Left lung (tissue), 10 donors: ENCODE data around the gene KCNAB1. TPM values are rescaled to one million over a fixed set of nuclear protein-coding genes. Genes with fewer than 3 reads are reported as not detected.
"Not testable (repeated sequence)": the region's sequence is repeated elsewhere in the genome, so short reads cannot be mapped to it uniquely, and the experiment has no call there.

Source experiments
- ATAC-seq: fragments of 200-7000 bp; cut with Tn5 transposase; one replicate; pipeline ENCODE4 v1.9.1; 2020; ENCODE audit warnings: moderate library complexity
- DNase-seq, 4 donors: peaks; one replicate each; pipeline ENCODE4 v3.0.0-alpha.2; 2013 to 2020
- H3K27ac ChIP-seq, 2 donors: fragments of 200-600 bp; sonication (generic) in 1 of 2; one replicate each; pipeline versions ENCODE4 v1.5.0 to v1.8.0; 2020 to 2021
- H3K27me3 ChIP-seq, 2 donors: fragments of 200-600 bp; sonication (generic) in 1 of 2; one replicate each; pipeline versions ENCODE4 v1.5.0 to v1.8.0; 2020 to 2021
- H3K36me3 ChIP-seq, 2 donors: fragments of 200-600 bp; sonication (generic) in 1 of 2; one replicate each; pipeline versions ENCODE4 v1.5.0 to v1.8.0; 2020 to 2021
- H3K4me1 ChIP-seq, 2 donors: fragments of 200-600 bp; one replicate each; pipeline ENCODE4 v1.8.0; 2021
- H3K4me3 ChIP-seq, 2 donors: fragments of 200-600 bp; sonication (generic) in 1 of 2; one replicate each; pipeline versions ENCODE4 v1.5.0 to v1.8.0; 2020 to 2021; ENCODE audit warnings: mild to moderate bottlenecking in 1 of 2
- H3K9me3 ChIP-seq, 2 donors: fragments of 200-600 bp; sonication (generic) in 1 of 2; one replicate each; pipeline versions ENCODE4 v1.5.0 to v1.8.0; 2020 to 2021
- intact Hi-C, 2 donors: fragments of 100-400 bp; cut with DNase I; formaldehyde crosslinking; loops; one replicate each; pipeline versions ENCODE4 v1.11.2 to v1.14.2; 2022
- polyA plus RNA-seq, 6 donors: library from polyadenylated mRNA; unstranded; fragments of 120-200 nt; gene quantifications; one replicate each; pipeline ENCODE4 v1.2.1, GENCODE V29; 2013; ENCODE audit not compliant: insufficient read length in 6 of 6
- total RNA-seq, 2 donors: library from RNA; stranded (reverse); fragmentation: NEBNext Ultra II Directional; extraction: Animal tissue kit (Norgen Biotek cat#: 25700); gene quantifications; one replicate each; pipeline ENCODE4 v1.2.1, GENCODE V29; 2021
- TF ChIP-seq, protein P1 (sequence below), 2 donors: fragments of 200-600 bp; sonication (generic) in 1 of 2; IDR thresholded peaks; one replicate each; pipeline versions ENCODE4 v1.5.0 to v1.8.0; 2021; ENCODE audit warnings: antibody characterized with exemption in 2 of 2
- donor health status: DM: no; HTN: yes; CAD: no.
- donor health status: DM: no; HTN: no; CAD: no.

KCNAB1 gene
- total and polyA plus RNA-seq, 8 donors: 0.58 to 1.7 (median 1.5) TPM

DNA sequence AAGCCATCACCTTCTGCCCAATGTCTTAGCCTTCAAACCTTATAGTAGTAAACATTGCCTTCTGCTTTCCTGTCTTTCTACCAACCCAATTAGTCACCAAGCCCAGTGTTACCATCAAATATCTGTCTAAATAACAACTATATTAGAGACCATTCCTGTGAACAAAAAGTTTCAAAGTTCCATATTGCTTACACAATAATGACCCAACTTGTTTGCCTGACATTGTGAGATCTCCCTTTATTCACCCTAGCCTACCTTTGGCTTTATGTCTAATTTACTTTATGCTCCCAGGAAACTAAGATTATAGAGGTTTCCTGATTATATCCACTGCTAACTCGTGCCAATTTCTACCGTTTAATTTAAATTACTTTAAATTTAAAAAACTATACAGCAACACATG, 26.0 kb upstream of the KCNAB1 start:
- H3K4me1 ChIP-seq: no peaks in the 10 kb centered on the region
- DNase-seq (no peak), ATAC-seq (no peak)
- no peak overlapping the region for H3K27ac ChIP-seq
- H3K4me3 ChIP-seq: no peak overlapping the region
- no peaks in the 10 kb centered on the region for H3K27me3 ChIP-seq
- intact Hi-C loops: no loop called here
- TF ChIP-seq, protein P1, sequence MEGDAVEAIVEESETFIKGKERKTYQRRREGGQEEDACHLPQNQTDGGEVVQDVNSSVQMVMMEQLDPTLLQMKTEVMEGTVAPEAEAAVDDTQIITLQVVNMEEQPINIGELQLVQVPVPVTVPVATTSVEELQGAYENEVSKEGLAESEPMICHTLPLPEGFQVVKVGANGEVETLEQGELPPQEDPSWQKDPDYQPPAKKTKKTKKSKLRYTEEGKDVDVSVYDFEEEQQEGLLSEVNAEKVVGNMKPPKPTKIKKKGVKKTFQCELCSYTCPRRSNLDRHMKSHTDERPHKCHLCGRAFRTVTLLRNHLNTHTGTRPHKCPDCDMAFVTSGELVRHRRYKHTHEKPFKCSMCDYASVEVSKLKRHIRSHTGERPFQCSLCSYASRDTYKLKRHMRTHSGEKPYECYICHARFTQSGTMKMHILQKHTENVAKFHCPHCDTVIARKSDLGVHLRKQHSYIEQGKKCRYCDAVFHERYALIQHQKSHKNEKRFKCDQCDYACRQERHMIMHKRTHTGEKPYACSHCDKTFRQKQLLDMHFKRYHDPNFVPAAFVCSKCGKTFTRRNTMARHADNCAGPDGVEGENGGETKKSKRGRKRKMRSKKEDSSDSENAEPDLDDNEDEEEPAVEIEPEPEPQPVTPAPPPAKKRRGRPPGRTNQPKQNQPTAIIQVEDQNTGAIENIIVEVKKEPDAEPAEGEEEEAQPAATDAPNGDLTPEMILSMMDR (IDR thresholded peaks at IDR 0.05): no peak
- H3K9me3 ChIP-seq: peaks cover 0 to 2% of the 10 kb centered on the region in 2 donors
- no peaks in the 10 kb centered on the region for H3K36me3 ChIP-seq

DNA sequence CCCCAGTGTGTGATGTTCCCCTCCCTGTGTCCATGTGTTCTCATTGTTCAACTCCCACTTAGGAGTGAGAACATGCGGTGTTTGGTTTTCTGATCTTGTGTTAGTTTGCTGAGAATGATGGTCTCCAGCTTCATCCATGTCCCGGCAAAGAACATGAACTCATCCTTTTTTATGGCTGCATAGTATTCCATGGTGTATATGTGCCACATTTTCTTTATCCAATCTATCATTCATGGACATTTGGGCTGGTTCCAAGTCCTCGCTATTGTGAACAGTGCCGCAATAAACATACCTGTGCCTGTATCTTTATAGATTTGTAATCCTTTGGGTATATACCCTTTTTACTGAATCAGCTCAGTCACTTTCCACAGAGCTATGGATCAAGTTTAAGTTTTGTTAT, 24.7 kb upstream of the KCNAB1 start:
- H3K4me1 ChIP-seq, intact Hi-C loops, H3K4me3 ChIP-seq, H3K9me3 ChIP-seq, H3K27me3 ChIP-seq, H3K36me3 ChIP-seq, H3K27ac ChIP-seq, DNase-seq, ATAC-seq: not testable (repeated sequence)

DNA sequence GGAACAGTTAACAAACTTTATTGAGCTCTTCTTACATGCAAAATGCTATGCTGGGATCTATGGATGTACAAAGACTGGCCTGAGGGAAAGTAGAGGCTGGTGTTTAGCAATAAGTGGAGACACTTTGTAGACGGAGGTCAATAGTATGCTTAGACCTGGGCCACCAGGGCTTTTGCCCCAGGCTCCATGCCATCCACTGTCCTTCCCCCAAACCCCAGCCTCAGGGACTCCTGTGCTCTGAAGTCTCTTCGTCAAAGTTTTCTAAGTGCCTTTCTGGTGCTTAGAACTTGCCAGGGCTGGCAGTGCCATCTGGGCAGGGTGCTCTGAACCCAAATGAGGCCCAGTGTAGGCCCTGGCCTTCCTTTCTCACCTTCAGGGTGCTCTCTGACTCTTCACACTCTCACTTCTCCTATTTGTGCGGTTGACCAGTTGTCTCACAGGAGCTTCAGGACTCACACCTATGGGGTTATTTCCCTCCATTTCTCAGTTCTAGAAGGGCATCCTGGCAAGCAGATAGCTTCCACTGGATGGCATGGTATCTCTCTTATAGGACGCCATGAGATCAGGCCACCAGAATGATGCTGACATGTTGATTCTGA, 21.8 kb upstream of the KCNAB1 start:
- Histone ChIP-seq H3K27ac (no peak overlapping the region), H3K4me3 (no peak overlapping the region), H3K36me3 (no peaks in the 10 kb centered on the region), H3K27me3 (no peaks in the 10 kb centered on the region), H3K9me3 (peaks cover 0 to 2% of the 10 kb centered on the region in 2 donors), H3K4me1 (no peaks in the 10 kb centered on the region)
- intact Hi-C loops: no loop called here
- ATAC-seq: no peak
- DNase-seq: no peak
- TF ChIP-seq, protein P1 (IDR thresholded peaks at IDR 0.05): no peak

DNA sequence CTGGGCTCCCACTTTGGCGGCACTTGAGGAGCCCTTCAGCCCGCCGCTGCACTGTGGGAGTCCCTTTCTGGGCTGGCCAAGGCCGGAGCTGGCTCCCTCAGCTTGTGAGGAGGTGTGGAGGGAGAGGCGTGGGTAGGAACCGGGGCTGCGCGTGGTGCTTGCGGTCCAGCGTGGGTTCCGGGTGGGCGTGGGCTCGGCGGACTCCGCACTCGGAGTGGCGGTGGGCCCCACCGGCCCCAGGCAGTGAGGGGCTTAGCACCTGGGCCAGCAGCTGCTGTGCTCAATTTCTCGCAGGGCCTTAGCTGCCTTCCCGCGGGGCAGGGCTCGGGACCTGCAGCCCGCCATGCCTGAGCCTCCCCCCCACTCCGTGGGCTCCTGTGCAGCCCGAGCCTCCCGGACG, 21.0 kb upstream of the KCNAB1 start:
- H3K4me3 ChIP-seq, H3K27me3 ChIP-seq, H3K9me3 ChIP-seq, ATAC-seq, intact Hi-C loops, H3K27ac ChIP-seq, H3K4me1 ChIP-seq, H3K36me3 ChIP-seq: not testable (repeated sequence)
- peak in 1 of 4 donors; percentile 60 for DNase-seq

DNA sequence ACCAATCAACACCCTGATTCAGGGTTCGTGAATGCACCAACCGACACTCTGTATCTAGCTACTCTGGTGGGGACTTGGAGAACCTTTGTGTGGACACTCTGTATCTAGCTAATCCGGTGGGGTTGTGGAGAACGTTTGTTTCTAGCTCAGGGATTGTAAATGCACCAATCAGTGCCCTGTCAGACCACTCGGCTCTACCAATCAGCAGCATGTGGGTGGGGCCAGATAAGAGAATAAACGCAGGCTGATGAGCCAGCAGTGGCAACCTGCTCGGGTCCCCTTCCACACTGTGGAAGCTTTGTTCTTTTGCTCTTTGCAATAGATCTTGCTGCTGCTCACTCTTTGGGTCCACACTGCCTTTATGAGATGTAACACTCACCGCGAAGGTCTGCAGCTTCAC, 20.4 kb upstream of the KCNAB1 start:
- H3K27ac ChIP-seq, H3K4me3 ChIP-seq, intact Hi-C loops, H3K27me3 ChIP-seq, H3K36me3 ChIP-seq, DNase-seq, H3K9me3 ChIP-seq, H3K4me1 ChIP-seq, ATAC-seq: not testable (repeated sequence)

DNA sequence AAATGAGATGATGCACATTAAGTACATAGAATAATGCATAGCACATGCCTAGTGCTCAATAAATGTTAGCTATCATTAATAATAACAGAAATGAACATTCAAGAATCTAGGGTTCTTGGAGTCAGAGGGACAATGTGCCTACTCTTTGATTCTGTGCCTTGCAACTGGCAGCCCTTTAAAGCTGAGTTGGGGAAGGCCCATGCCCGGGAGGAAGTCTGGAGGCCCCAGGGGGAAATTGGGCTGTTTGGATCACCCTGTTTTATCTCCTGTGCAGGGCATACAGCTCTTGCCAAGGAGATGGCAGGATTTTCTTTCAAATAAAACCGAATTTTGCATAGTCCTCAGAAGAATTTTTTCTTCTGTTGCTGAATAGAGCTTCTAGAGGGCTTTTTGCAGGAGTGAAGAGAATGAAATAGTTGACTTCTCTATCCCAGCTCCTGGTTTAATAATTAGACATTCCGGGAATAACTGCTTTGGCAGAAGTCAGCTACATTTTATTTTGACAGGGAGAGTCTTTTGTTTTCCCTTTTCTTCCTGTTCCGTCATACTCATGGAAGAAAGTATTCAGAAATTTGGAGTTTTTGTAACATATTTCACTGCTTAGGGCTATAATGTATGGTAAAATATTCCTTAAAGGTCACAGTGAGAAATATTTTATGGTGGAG, 18.0 kb upstream of the KCNAB1 start:
- H3K27me3 ChIP-seq: no peaks in the 10 kb centered on the region
- ATAC-seq (no peak), DNase-seq (no peak)
- intact Hi-C loops: no loop called here
- TF ChIP-seq, protein P1 (IDR thresholded peaks at IDR 0.05): no peak
- no peaks in the 10 kb centered on the region for H3K4me1 ChIP-seq
- H3K27ac ChIP-seq: no peak overlapping the region
- H3K4me3 ChIP-seq: no peak overlapping the region
- no peaks in the 10 kb centered on the region for H3K36me3 ChIP-seq
- no peaks in the 10 kb centered on the region for H3K9me3 ChIP-seq
